ENCODE measurements around the gene NEK9.
A peak's percentile ranks its signal among the peaks of the same experiment; 100 is the strongest.

Gene NEK9

GRCh38 chr14:75088566-75089373 lies 38.1 kb downstream of the NEK9 start:
- peak; percentile 75 for TF ChIP-seq CTCF (IDR thresholded peaks at IDR 0.05)

GRCh38 chr14:75088153-75088552 lies 38.7 kb downstream of the NEK9 start:
- TF ChIP-seq CTCF (IDR thresholded peaks at IDR 0.05): no peak

GRCh38 chr14:75084513-75084912 lies 42.3 kb downstream of the NEK9 start:
- peak; percentile 25; the same call in 1 of the 2 replicates for TF ChIP-seq CTCF (IDR thresholded peaks at IDR 0.05)

GRCh38 chr14:75083271-75083670 lies 43.6 kb downstream of the NEK9 start:
- TF ChIP-seq CTCF (IDR thresholded peaks at IDR 0.05): no peak

GRCh38 chr14:75081660-75082229 lies 45.1 kb downstream of the NEK9 start:
- TF ChIP-seq CTCF (IDR thresholded peaks at IDR 0.05): no peak

GRCh38 chr14:75079521-75079920 lies 47.3 kb downstream of the NEK9 start:
- TF ChIP-seq CTCF (IDR thresholded peaks at IDR 0.05): no peak

- TF ChIP-seq CTCF (IDR thresholded peaks at IDR 0.05): no peak
These were observed 49.1 kb downstream of the NEK9 start for GRCh38 chr14:75077794-75078193.

All from LNCAP (cell line).